Measurements from ENCODE around the gene PODXL.

GRCh38 chr7:131513245-131514061, 43.0 kb downstream of the PODXL start:
- peak; percentile 100 for TF ChIP-seq CTCF (IDR thresholded peaks at IDR 0.05; ENCODE audit: low read length)
- no peak for TF ChIP-seq EZH2 (IDR thresholded peaks at IDR 0.05; ENCODE audit: borderline replicate concordance, low read length)
